Keratinocyte (primary cell): ENCODE measurements around the gene SPRYD3. TPM values are rescaled to one million over a fixed set of nuclear protein-coding genes. Genes with fewer than 3 reads are reported as not detected.
A peak's percentile ranks its signal among the peaks of the same experiment; 100 is the strongest.

Source experiments
- DNase-seq: peaks from one replicate; pipeline ENCODE4 v3.0.0-alpha.2; 2011; ENCODE audit warnings: low read depth, missing footprints, low spot score
- FAIRE-seq: peaks from 2 replicates; lab custom pipeline; 2011; peaks lifted over from hg19 to GRCh38; lab: Jason Lieb, UNC
- H2AFZ ChIP-seq: 2 replicates; pipeline ENCODE4 v1.6.0; 2012; ENCODE audit warnings: low read length, control low read depth, inconsistent platforms; ENCODE audit not compliant: control insufficient read depth
- H3K27ac ChIP-seq: 2 replicates; pipeline ENCODE4 v1.5.1; 2011; ENCODE audit warnings: low read length; ENCODE audit not compliant: control insufficient read depth, insufficient read depth
- H3K27me3 ChIP-seq: 3 replicates; pipeline ENCODE4 v1.6.0; 2011; ENCODE audit warnings: low read length; ENCODE audit not compliant: control insufficient read depth, insufficient read depth; ENCODE audit errors: extremely low read depth
- H3K36me3 ChIP-seq, 2 experiments: 2 replicates in 1 of 2; 3 replicates in 1 of 2; pipeline ENCODE4 v1.5.1; 2011; ENCODE audit warnings: low read length in 2 of 2, mild to moderate bottlenecking in 1 of 2; ENCODE audit not compliant: control insufficient read depth in 2 of 2, insufficient read depth in 2 of 2; ENCODE audit errors: extremely low read depth in 1 of 2
- H3K4me1 ChIP-seq: 3 replicates; pipeline ENCODE4 v1.5.1; 2011; ENCODE audit warnings: low read length; ENCODE audit not compliant: control insufficient read depth, insufficient read depth; ENCODE audit errors: extremely low read depth
- H3K4me2 ChIP-seq: 3 replicates; pipeline ENCODE4 v1.6.0; 2011; ENCODE audit warnings: low read depth, low read length; ENCODE audit not compliant: control insufficient read depth, insufficient read depth; ENCODE audit errors: extremely low read depth
- H3K4me3 ChIP-seq, 3 experiments: fragments of 200-600 bp in 1 of 3; sonication (generic) in 1 of 3; 2 replicates in 2 of 3; 3 replicates in 1 of 3; pipeline ENCODE4 v1.5.1; 2011 to 2016; ENCODE audit warnings: low read length in 3 of 3, mild to moderate bottlenecking in 3 of 3, control low read depth in 2 of 3, inconsistent platforms in 1 of 3, low read depth in 1 of 3, mixed read lengths in 1 of 3, mixed run types in 1 of 3, moderate library complexity in 1 of 3; ENCODE audit not compliant: control insufficient read depth in 2 of 3, insufficient read depth in 2 of 3; ENCODE audit errors: extremely low read depth in 1 of 3
- H3K79me2 ChIP-seq: 2 replicates; pipeline ENCODE4 v1.6.0; 2012; ENCODE audit warnings: low read length; ENCODE audit not compliant: control insufficient read depth, insufficient read depth
- H3K9ac ChIP-seq: 3 replicates; pipeline ENCODE4 v1.6.0; 2011; ENCODE audit warnings: low read length; ENCODE audit not compliant: control insufficient read depth, insufficient read depth; ENCODE audit errors: extremely low read depth
- H3K9me1 ChIP-seq: 3 replicates; pipeline ENCODE4 v1.6.0; 2011; ENCODE audit warnings: low read length; ENCODE audit not compliant: control insufficient read depth, insufficient read depth; ENCODE audit errors: extremely low read depth
- H3K9me3 ChIP-seq: 2 replicates; pipeline ENCODE4 v1.5.1; 2012; ENCODE audit warnings: low read depth, low read length; ENCODE audit not compliant: control insufficient read depth
- H4K20me1 ChIP-seq: 3 replicates; pipeline ENCODE4 v1.6.0; 2011; ENCODE audit warnings: low read length; ENCODE audit not compliant: control insufficient read depth, insufficient read depth; ENCODE audit errors: extremely low read depth
- CTCF ChIP-seq, 3 experiments: IDR thresholded peaks in 1 of 3; conservative IDR thresholded peaks in 1 of 3; optimal IDR thresholded peaks in 1 of 3; 2 replicates in 2 of 3; 3 replicates in 1 of 3; pipeline versions ENCODE3 to v1.5.1; 2011; ENCODE audit warnings: low read length in 3 of 3, mild to moderate bottlenecking in 3 of 3, moderate library complexity in 2 of 3, control low read depth in 1 of 3, inconsistent platforms in 1 of 3; ENCODE audit not compliant: insufficient read depth in 2 of 3; ENCODE audit errors: extremely low read depth in 1 of 3
- EZH2 ChIP-seq: IDR thresholded peaks from one replicate; pipeline ENCODE4 v1.6.1; 2012; ENCODE audit warnings: inconsistent platforms, mild to moderate bottlenecking, low read length, moderate library complexity
- dilution Hi-C: fragments of 300-500 bp; cut with MboI; formaldehyde crosslinking; loops from one replicate; pipeline ENCODE4 v1.7.0; 2020; ENCODE audit warnings: low sequenced_read_pairs; ENCODE audit not compliant: extremely low pct_ligation_motif_present
- polyA plus RNA-seq, 5 experiments: library from polyadenylated mRNA; depleted of rRNA in 3 of 5; stranded (reverse) in 3 of 5; stranded (forward) in 1 of 5; unstranded in 1 of 5; fragments of >200 nt; gene quantifications; 1 replicate in 1 of 5; 2 replicates in 3 of 5; 3 replicates in 1 of 5; pipeline versions ENCODE4 v1.2.1 to v1.2.3, GENCODE V29; 2011 to 2012; ENCODE audit warnings: missing spikeins in 2 of 5, low read depth in 1 of 5, low replicate concordance in 1 of 5

The SPRYD3 gene
- polyA plus RNA-seq, 1 donor (not counting 4 experiments of a cell fraction or from before 2014, with no cell fraction given), result 27.5 TPM

GRCh38 chr12:53100466-53101151 is 21.4 kb upstream of the SPRYD3 start:
- FAIRE-seq, result no peak

DNA sequence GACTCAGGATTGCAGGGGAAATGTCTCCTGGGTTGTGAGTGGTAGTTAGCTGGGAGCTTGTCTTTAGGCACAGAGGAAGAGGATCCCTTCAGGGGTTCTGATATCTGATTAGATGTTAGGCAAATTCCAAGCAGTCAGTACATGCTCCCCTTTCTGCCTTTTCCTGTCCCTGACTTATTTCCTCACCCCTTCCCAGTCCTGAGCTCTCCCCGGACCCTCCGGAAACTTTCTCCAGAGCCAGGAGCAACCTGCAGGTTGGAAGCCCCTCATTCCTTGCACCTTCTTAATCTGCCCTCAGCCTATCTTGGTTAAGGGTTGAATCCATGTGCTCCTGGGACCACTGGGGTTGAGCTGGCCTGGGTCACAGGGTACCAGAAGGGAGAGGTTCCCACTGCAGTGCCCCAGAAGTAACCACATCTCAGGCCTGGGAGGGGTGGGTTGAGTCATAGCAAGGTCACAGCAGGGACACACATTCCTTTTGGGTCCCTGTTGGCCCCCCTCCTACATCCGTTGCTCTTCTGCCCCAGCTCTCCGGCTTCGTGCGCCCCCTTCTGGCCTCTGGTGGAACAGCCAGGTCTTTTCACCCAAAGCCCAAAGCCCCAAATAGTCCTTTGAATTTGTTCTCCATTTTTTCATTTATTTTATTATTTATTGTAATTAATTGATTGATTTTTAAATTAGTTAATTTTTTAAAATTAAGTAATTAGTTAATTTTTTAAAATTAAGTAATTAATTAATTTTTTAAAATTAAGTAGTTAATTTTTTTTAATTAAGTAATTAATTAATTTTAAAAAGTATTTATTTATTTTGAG is 20.1 kb upstream of the SPRYD3 start:
- Histone ChIP-seq H3K9me3 (no peaks in the 10 kb centered on the region), H3K27ac (peak overlapping the region; percentile 84), H3K27me3 (no peaks in the 10 kb centered on the region), H3K9ac (peak overlapping the region; percentile 48), H3K4me1 (peaks cover 32% of the 10 kb centered on the region), H3K4me3 (peak overlapping the region in 2 of 3 experiments; percentile 74 to 76), H3K79me2 (no peaks in the 10 kb centered on the region), H3K9me1 (no peaks in the 10 kb centered on the region), H3K4me2 (peak overlapping the region; percentile 99), H3K36me3 (no peaks in the 10 kb centered on the region), H2AFZ (peak overlapping the region; percentile 89), H4K20me1 (no peaks in the 10 kb centered on the region)
- FAIRE-seq (peak; percentile 69), DNase-seq (peak; percentile 84)
- dilution Hi-C loops, result no loop called here
- TF ChIP-seq CTCF (optimal IDR thresholded peaks at IDR 0.05 in 1 of 3, IDR thresholded peaks at IDR 0.05 in 1 of 3, conservative IDR thresholded peaks at IDR 0.05 in 1 of 3; ENCODE audit: extremely low read depth in 1 of 3, insufficient read depth in 2 of 3, low read length in 3 of 3) (peak; percentile 78 to 91 (median 82)), EZH2 (no peak)

More at GRCh38 chr12:53100466-53101151, 21.4 kb upstream of the SPRYD3 start:
- TF ChIP-seq EZH2 (no peak), CTCF (optimal IDR thresholded peaks at IDR 0.05 in 1 of 3, IDR thresholded peaks at IDR 0.05 in 1 of 3, conservative IDR thresholded peaks at IDR 0.05 in 1 of 3; ENCODE audit: extremely low read depth in 1 of 3, insufficient read depth in 2 of 3, low read length in 3 of 3) (no peak)
- Histone ChIP-seq H3K27ac (no peak overlapping the region), H3K9ac (no peak overlapping the region), H3K4me3 (no peak overlapping the region), H3K9me1 (no peaks in the 10 kb centered on the region), H4K20me1 (no peaks in the 10 kb centered on the region), H3K9me3 (no peaks in the 10 kb centered on the region), H3K4me1 (peaks cover 32% of the 10 kb centered on the region), H3K27me3 (no peaks in the 10 kb centered on the region), H3K79me2 (no peaks in the 10 kb centered on the region), H3K4me2 (no peak overlapping the region), H3K36me3 (no peaks in the 10 kb centered on the region), H2AFZ (no peak overlapping the region)
- no peak for DNase-seq
- dilution Hi-C loops, result no loop called here
